GM18498 (cell line): ENCODE results near the gene RBM47.
A peak's percentile ranks its signal among the peaks of the same experiment; 100 is the strongest.

Experiments used
- ATAC-seq: cut with Tn5 transposase; IDR thresholded peaks from one replicate; pipeline ENCODE4 v1.9.1; 2021; ENCODE audit warnings: mild to moderate bottlenecking, moderate library complexity; ENCODE audit not compliant: unreplicated experiment

The RBM47 gene

DNA sequence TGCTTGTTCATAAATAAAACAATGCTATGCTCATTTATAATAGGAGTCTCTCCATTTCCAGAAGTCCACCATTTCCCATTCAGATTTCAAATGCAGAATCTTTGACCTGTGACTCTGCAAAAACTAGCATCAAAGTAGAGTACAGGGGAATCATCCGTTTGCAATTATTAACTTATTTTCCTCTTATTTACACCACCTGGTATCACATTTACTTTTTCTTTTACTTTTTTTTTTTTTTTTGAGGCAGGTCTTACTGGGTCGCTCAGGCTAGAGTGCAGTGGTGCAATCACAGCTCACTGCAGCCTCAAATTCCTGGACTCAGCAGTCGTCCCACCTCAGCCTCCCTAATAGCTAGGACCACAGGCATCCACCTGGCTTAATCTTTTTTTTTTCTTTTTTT lies 37.6 kb downstream of the RBM47 start:
- no peak for ATAC-seq

DNA sequence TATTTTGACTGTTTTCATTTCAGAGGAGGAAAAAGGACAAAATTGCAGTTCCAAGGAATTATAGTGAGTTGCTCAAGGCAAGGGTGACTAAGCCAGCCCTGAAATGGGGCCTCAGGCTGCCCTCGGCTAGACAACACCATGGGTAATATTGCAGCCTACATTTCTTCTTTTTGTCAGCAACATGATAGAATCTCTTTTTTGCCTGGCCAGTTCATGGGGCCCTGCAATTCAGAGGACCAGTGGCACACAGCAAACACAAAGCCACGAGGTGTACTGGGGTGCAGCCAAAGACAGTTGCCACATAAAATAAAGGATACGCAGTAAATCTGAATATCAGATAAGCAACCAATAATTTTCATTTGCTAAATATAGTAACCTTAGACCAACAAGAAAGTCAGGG lies 41.8 kb downstream of the RBM47 start:
- no peak for ATAC-seq

DNA sequence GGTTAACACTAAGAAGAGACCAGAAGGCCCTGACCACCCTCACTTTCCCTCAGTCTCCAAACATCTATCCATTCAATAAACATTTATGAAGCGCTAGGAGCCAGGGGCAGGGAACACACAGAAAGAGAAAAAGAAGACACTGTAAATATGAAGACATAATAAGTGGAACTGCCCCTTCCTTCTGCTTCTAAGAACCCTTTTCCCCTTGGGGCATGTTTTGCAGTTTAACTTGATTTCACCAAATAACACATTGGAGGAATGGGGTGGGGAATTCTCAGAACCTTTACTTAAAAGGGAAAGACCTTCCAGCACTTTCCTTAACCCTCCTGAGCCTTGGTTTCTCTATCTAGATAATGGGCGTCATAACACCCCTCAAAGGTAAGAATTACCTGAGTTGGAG lies 42.3 kb downstream of the RBM47 start:
- no peak for ATAC-seq

DNA sequence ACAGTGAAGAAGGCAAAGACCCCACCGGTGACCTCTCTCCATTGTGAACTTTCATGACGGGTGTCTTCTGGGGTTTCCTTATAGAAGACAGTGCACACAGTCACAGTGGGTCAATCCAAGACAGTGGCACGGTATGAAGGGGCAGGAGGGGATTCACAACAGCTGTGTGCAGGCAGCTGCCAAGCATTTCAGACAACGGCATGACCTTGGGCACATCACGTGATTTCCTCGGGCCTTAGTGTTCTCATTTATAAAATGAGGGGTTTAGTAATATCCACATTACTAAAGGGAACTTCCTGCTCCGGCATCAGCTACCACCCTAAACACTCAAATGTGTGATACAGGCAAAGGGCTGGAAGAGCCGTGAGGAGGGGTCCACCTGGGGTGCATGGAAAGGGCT lies 42.9 kb downstream of the RBM47 start:
- no peak for ATAC-seq

DNA sequence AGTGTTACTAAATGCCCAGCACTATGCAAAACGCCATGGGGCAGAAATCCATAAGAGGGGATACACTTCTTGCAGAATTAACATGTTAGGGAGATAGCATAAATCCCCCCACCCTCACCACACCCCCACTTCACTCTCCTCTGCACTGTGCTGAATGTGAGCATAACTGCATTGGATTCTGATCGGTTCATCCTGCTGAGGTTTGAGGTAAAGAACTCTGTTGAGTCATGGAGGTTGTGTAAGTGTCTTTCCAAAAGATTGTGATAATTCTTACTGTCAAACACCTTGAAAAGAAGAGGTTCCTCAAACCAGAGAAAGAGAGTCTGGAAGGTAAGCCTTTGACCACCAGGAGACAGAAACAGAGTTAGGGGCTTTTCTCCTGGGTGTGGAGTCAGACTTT lies 43.6 kb downstream of the RBM47 start:
- no peak for ATAC-seq

GRCh38 chr4:40585201-40585799 lies 44.4 kb downstream of the RBM47 start:
- ATAC-seq: no peak

- no peak for ATAC-seq
Measured at GRCh38 chr4:40584517-40585141, 45.0 kb downstream of the RBM47 start.

- no peak for ATAC-seq
Measured at GRCh38 chr4:40583850-40584439, 45.7 kb downstream of the RBM47 start.

DNA sequence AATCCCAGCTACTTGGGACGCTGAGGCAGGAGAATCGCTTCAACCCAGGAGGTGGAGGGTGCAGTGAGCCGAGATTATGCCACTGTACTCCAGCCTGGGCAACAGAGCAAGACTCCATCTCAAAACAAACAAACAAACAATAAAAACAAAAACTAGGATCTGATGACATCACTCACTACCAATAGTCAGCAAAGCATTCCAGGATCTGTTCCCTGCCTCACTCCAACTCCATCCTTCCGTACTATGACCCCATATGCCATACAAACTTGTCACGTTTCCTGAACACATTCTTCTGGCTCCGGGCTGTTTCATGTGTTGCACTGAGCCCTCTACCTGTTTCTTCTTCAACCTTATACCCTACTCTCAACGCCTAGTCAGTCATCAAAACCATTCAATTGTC lies 47.3 kb downstream of the RBM47 start:
- no peak for ATAC-seq

DNA sequence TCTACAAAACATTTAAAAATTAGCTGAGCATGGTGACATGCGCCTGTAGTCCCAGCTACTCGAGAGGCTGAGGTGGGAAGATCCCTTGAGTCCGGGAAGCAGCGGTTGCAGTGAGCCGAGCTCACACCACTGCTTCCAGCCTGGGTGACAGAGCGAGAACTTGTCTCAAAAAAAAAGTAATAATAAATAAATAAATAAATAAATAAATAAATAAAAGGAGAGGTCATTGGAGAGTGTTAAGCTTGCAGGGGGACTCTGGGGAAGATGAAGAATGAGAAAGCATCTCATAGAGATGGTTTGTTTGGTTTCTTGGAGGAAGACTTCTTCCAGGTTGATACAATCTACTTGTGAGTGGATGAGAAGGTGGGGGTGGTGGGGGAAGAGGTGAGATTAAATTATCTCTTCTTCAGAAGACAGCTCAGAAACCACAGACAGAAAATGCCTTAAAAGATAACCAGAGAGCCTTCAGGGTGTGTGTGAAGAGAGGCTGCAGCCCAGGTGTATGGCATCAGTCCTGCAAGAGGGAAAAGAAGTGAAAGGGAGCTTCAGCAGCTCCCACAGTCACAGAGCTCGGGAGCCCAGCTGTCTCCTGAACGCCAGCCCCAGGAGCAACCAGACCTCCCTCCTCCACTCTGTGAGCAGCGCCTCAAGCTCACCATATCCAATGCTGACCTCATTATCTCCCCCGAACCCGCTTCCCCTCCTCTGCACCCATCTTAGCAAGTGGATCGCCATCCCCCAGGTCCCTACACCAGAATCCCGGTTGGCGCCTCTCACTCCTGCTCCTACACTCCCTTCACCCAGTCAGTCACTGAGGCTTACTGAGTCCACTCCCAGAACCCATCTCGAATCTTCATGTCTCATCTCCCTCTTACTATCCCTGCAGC lies 48.2 kb downstream of the RBM47 start:
- ATAC-seq: no peak

- ATAC-seq: no peak
Measured at GRCh38 chr4:40579983-40580382, 49.7 kb downstream of the RBM47 start.

- no peak for ATAC-seq
Measured at GRCh38 chr4:40577588-40578253, 51.9 kb downstream of the RBM47 start.

- ATAC-seq: peak; percentile 63
Measured at GRCh38 chr4:40576651-40577480, 52.8 kb downstream of the RBM47 start.

GRCh38 chr4:40575846-40576245 lies 53.8 kb downstream of the RBM47 start:
- ATAC-seq: no peak

- ATAC-seq: no peak
Measured at GRCh38 chr4:40573593-40574311, 55.9 kb downstream of the RBM47 start.

DNA sequence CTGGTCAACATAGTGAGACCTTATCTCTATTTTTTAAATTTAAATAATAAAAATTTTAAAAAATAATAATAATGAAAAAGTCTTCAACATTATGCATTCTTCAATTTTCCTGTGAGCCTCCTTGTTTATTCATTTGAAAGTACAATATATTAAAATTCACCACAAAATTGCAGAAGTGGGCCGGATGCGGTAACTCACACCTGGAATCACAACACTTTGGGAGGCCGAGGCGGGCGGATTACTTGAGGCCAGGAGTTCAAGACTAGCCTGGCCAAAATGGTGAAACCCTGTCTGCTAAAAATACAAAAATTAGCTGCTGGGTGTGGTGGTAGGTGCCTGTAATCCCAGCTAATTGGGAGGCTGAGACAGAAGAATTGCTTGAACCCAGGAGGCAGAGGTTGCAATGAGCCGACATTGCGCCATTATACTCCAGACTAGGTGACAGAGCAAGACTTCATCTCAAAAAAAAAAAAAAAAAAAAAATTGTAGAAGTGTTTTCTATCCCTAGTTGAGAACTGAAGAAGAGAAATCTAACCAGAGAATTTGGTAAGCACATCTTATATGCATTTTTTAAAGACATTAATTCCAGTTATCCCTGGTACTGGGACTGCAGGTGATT lies 56.9 kb downstream of the RBM47 start:
- ATAC-seq: no peak

GRCh38 chr4:40571208-40571607 lies 58.5 kb downstream of the RBM47 start:
- ATAC-seq: no peak

DNA sequence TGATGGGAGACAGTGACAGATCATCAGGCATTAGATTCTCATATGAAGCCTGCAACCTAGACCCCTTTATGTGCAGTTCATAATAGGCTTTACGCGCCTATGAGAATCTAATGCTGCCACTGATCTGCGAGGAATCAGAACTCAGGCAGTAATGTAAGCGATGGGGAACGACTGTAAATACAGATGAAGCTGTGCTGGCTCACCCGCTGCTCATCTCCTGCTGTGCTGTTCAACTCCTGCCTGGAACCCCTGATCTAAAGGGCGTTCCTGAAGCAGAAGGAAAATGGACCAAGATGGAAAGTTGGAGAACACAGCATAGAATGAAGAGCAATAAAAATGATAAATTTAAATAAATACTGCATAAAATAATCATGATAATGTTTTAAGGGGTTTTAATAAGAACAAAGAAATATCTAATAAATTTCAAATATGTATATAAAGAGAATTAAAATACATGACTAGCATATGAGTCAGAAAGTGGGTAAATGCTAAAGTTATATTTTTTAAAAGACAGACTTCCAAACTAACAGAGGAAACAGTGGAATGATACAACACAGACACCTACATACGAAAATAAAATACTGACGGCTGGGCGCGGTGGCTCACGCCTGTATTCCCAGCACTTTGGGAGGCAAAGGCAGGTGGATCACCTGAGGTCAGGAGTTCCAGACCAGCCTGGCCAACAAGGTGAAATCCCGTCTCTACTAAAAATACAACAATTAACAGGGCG lies 59.2 kb downstream of the RBM47 start:
- ATAC-seq: no peak
